GM12891 (cell line): Measurements from ENCODE around the gene CCDC54.

Source experiments
- POLR2A ChIP-seq: IDR thresholded peaks from 2 replicates; pipeline ENCODE4 v1.6.1; 2011; ENCODE audit warnings: low read depth, low read length, control low read depth
- POLR2AphosphoS5 ChIP-seq: IDR thresholded peaks from 2 replicates; pipeline ENCODE4 v1.6.1; 2011; ENCODE audit warnings: low read depth, low read length, control low read depth
- TAF1 ChIP-seq: IDR thresholded peaks from 2 replicates; pipeline ENCODE4 v1.6.1; 2011; ENCODE audit warnings: low read depth, low read length, control low read depth

DNA sequence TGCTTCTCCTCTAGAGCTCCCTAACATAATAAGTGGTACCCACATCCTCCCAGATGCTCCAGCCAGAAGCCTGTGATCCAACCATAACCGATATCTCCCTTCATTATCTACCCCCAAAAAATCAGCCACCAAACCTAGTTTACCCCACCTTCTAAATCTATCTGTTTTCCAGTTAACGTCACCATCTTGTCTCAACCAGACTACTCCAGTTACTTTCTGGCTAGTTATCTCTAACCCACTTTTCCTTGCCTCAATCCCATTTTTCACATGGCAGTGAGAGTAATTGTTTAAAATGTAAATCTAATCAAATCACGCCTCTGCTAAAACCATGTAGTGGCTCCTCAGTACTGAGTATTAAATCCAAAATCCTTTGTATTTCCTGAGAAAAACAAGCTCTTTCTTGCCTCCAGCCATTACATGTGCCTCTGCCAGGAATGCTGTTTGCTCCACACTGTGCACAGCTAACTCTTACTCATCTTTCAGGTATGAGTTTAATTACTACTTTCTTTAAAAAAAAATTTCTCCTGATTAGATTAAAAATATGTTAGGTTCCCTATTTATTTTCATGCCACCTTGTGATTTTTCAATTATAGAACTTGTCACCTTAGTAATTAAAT lies 15.4 kb downstream of the CCDC54 start:
- no peak for TF ChIP-seq POLR2AphosphoS5
- TF ChIP-seq TAF1, result no peak
- no peak for TF ChIP-seq POLR2A
